NCI-H2171 treated with DMSO at 0.1 percent for 48 hours (cell line): ENCODE measurements around the gene STK32B.

Experiments
- DNase-seq: peaks from one replicate; lab custom pipeline; 2025; lab: John Stamatoyannopoulos, UW

STK32B gene

GRCh38 chr4:5067908-5068307 is 16.6 kb downstream of the STK32B start:
- DNase-seq = no peak

- no peak for DNase-seq
Observed at GRCh38 chr4:5069901-5070300, 18.6 kb downstream of the STK32B start.

- no peak for DNase-seq
Observed at GRCh38 chr4:5072948-5073347, 21.7 kb downstream of the STK32B start.

- DNase-seq = no peak
Observed at GRCh38 chr4:5078009-5078408, 26.7 kb downstream of the STK32B start.

- no peak for DNase-seq
Observed at GRCh38 chr4:5079581-5079980, 28.3 kb downstream of the STK32B start.

GRCh38 chr4:5081441-5081999 is 30.2 kb downstream of the STK32B start:
- DNase-seq = no peak

GRCh38 chr4:5082376-5082775 is 31.1 kb downstream of the STK32B start:
- no peak for DNase-seq

GRCh38 chr4:5084911-5085475 is 33.7 kb downstream of the STK32B start:
- no peak for DNase-seq

- DNase-seq = no peak
Observed at GRCh38 chr4:5086535-5086934, 35.3 kb downstream of the STK32B start.

GRCh38 chr4:5096261-5096660 is 45.0 kb downstream of the STK32B start:
- DNase-seq = no peak

- DNase-seq = no peak
Observed at GRCh38 chr4:5098176-5098575, 46.9 kb downstream of the STK32B start.

- no peak for DNase-seq
Observed at GRCh38 chr4:5100336-5100735, 49.1 kb downstream of the STK32B start.

GRCh38 chr4:5100986-5101385 is 49.7 kb downstream of the STK32B start:
- no peak for DNase-seq

- DNase-seq = no peak
Observed at GRCh38 chr4:5101571-5101970, 50.3 kb downstream of the STK32B start.

- DNase-seq = no peak
Observed at GRCh38 chr4:5110901-5111300, 59.6 kb downstream of the STK32B start.

GRCh38 chr4:5112333-5113095 is 61.2 kb downstream of the STK32B start:
- DNase-seq = no peak

- DNase-seq = no peak
Observed at GRCh38 chr4:5114950-5115349, 63.7 kb downstream of the STK32B start.

- no peak for DNase-seq
Observed at GRCh38 chr4:5118091-5118786, 67.0 kb downstream of the STK32B start.

GRCh38 chr4:5118994-5119835 is 67.9 kb downstream of the STK32B start:
- no peak for DNase-seq

GRCh38 chr4:5120067-5120466 is 68.8 kb downstream of the STK32B start:
- no peak for DNase-seq

- no peak for DNase-seq
Observed at GRCh38 chr4:5120468-5120867, 69.2 kb downstream of the STK32B start.

GRCh38 chr4:5122114-5122513 is 70.8 kb downstream of the STK32B start:
- no peak for DNase-seq
